K562 (cell line): ENCODE data around the gene CYSTM1.

Experiments used
- CAMTA2 ChIP-seq: fragments of 250-450 bp; sonication (Bioruptor Pico); conservative IDR thresholded peaks from 2 replicates; pipeline ENCODE4 v1.5.1; 2022
- ELF1 ChIP-seq: fragments of 200-800 bp; sonication (Bioruptor generic); IDR thresholded peaks from 2 replicates; pipeline ENCODE4 v1.6.1; 2016; ENCODE audit warnings: missing genetic modification characterization, missing compliant biosample characterization
- NCOA1 ChIP-seq: fragments of 450-650 bp; IDR thresholded peaks from 2 replicates; pipeline ENCODE4 v1.6.1; 2016; ENCODE audit warnings: low read depth
- POLR2AphosphoS5 ChIP-seq: IDR thresholded peaks from 2 replicates; pipeline ENCODE4 v1.6.1; 2011; ENCODE audit warnings: mild to moderate bottlenecking, low read depth, low read length, moderate library complexity; ENCODE audit not compliant: control insufficient read depth, insufficient read depth
- SIX5 ChIP-seq, 2 experiments: IDR thresholded peaks; 2 replicates each; pipeline ENCODE4 v1.6.1; 2011; ENCODE audit warnings: low read length in 2 of 2, borderline replicate concordance in 1 of 2, low read depth in 1 of 2, mild to moderate bottlenecking in 1 of 2, moderate library complexity in 1 of 2; ENCODE audit not compliant: insufficient read depth in 1 of 2
- TF ChIP-seq, protein P1 (sequence below), 2 experiments: IDR thresholded peaks; 2 replicates each; pipeline ENCODE4 v1.6.1; 2012; ENCODE audit warnings: improper control_type of control experiment in 2 of 2, low read depth in 2 of 2, low read length in 2 of 2, borderline replicate concordance in 1 of 2
- TF ChIP-seq, protein P2 (sequence below): sonication (generic); formaldehyde crosslinking; IDR thresholded peaks from 2 replicates; pipeline ENCODE4 v1.9.0; 2022; ENCODE audit warnings: mild to moderate bottlenecking, missing genetic modification reagents
- TF ChIP-seq, protein P3 (sequence below), 3 experiments: IDR thresholded peaks in 2 of 3; conservative IDR thresholded peaks in 1 of 3; 2 replicates each; pipeline ENCODE4 v1.5.1; 2011 to 2012; ENCODE audit warnings: low read length in 3 of 3, mild to moderate bottlenecking in 3 of 3, control low read depth in 2 of 3, improper control_type of control experiment in 1 of 3, inconsistent platforms in 1 of 3, low read depth in 1 of 3, mixed read lengths in 1 of 3, moderate library complexity in 1 of 3; ENCODE audit not compliant: insufficient read depth in 2 of 3

DNA sequence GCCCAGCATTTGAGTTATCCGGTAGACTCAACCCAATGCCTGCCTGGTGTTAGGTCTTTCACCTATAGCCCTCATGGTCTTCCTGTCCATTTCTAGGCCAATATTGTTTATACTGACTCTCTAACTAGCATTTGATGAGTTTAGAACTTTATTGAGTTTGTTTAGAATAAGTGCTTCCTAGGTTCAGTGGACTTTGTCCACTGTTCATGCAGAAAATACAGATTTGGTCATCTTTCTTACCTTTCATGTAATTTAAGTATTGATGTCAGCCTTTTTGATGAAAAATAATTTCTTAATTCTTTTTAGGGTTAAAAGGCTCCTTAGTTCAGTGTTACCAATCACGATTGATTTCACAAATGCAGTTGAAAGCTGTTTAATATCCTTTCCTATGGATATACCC lies 22.0 kb downstream of the CYSTM1 start:
- TF ChIP-seq POLR2AphosphoS5 (no peak), SIX5 (IDR thresholded peaks at IDR 0.05; ENCODE audit: borderline replicate concordance in 1 of 2, insufficient read depth in 1 of 2, low read depth in 1 of 2, low read length in 2 of 2) (no peak), NCOA1 (no peak), CAMTA2 (CRISPR knock-in tag) (no peak), ELF1 (tag) (no peak)
- TF ChIP-seq, protein P1, sequence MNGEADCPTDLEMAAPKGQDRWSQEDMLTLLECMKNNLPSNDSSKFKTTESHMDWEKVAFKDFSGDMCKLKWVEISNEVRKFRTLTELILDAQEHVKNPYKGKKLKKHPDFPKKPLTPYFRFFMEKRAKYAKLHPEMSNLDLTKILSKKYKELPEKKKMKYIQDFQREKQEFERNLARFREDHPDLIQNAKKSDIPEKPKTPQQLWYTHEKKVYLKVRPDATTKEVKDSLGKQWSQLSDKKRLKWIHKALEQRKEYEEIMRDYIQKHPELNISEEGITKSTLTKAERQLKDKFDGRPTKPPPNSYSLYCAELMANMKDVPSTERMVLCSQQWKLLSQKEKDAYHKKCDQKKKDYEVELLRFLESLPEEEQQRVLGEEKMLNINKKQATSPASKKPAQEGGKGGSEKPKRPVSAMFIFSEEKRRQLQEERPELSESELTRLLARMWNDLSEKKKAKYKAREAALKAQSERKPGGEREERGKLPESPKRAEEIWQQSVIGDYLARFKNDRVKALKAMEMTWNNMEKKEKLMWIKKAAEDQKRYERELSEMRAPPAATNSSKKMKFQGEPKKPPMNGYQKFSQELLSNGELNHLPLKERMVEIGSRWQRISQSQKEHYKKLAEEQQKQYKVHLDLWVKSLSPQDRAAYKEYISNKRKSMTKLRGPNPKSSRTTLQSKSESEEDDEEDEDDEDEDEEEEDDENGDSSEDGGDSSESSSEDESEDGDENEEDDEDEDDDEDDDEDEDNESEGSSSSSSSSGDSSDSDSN (IDR thresholded peaks at IDR 0.05; ENCODE audit: borderline replicate concordance in 1 of 2, low read depth in 2 of 2, low read length in 2 of 2): no peak
- TF ChIP-seq, protein P2, sequence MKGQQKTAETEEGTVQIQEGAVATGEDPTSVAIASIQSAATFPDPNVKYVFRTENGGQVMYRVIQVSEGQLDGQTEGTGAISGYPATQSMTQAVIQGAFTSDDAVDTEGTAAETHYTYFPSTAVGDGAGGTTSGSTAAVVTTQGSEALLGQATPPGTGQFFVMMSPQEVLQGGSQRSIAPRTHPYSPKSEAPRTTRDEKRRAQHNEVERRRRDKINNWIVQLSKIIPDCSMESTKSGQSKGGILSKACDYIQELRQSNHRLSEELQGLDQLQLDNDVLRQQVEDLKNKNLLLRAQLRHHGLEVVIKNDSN: no peak
- TF ChIP-seq, protein P3, sequence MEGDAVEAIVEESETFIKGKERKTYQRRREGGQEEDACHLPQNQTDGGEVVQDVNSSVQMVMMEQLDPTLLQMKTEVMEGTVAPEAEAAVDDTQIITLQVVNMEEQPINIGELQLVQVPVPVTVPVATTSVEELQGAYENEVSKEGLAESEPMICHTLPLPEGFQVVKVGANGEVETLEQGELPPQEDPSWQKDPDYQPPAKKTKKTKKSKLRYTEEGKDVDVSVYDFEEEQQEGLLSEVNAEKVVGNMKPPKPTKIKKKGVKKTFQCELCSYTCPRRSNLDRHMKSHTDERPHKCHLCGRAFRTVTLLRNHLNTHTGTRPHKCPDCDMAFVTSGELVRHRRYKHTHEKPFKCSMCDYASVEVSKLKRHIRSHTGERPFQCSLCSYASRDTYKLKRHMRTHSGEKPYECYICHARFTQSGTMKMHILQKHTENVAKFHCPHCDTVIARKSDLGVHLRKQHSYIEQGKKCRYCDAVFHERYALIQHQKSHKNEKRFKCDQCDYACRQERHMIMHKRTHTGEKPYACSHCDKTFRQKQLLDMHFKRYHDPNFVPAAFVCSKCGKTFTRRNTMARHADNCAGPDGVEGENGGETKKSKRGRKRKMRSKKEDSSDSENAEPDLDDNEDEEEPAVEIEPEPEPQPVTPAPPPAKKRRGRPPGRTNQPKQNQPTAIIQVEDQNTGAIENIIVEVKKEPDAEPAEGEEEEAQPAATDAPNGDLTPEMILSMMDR (IDR thresholded peaks at IDR 0.05 in 2 of 3, conservative IDR thresholded peaks at IDR 0.05 in 1 of 3; ENCODE audit: insufficient read depth in 2 of 3, low read depth in 1 of 3, low read length in 3 of 3): no peak
